ENCODE data around the gene PIGM.

Gene PIGM

GRCh38 chr1:159989581-159989980, 42.2 kb downstream of the PIGM start:
- H3K4me3 ChIP-seq (ENCODE audit: low read length): no peak overlapping the region
- TF ChIP-seq, protein P1, sequence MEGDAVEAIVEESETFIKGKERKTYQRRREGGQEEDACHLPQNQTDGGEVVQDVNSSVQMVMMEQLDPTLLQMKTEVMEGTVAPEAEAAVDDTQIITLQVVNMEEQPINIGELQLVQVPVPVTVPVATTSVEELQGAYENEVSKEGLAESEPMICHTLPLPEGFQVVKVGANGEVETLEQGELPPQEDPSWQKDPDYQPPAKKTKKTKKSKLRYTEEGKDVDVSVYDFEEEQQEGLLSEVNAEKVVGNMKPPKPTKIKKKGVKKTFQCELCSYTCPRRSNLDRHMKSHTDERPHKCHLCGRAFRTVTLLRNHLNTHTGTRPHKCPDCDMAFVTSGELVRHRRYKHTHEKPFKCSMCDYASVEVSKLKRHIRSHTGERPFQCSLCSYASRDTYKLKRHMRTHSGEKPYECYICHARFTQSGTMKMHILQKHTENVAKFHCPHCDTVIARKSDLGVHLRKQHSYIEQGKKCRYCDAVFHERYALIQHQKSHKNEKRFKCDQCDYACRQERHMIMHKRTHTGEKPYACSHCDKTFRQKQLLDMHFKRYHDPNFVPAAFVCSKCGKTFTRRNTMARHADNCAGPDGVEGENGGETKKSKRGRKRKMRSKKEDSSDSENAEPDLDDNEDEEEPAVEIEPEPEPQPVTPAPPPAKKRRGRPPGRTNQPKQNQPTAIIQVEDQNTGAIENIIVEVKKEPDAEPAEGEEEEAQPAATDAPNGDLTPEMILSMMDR (conservative IDR thresholded peaks at IDR 0.05; ENCODE audit: low read depth, low read length): no peak
- DNase-seq (ENCODE audit: low read depth): no peak

- DNase-seq (ENCODE audit: low read depth): no peak
- H3K4me3 ChIP-seq (ENCODE audit: low read length): no peak overlapping the region
- TF ChIP-seq, protein P1 (conservative IDR thresholded peaks at IDR 0.05; ENCODE audit: low read depth, low read length): no peak
Observed at GRCh38 chr1:159988006-159988405, 43.8 kb downstream of the PIGM start.

GRCh38 chr1:159987186-159987585, 44.6 kb downstream of the PIGM start:
- H3K4me3 ChIP-seq (ENCODE audit: low read length): no peak overlapping the region
- DNase-seq (ENCODE audit: low read depth): no peak
- TF ChIP-seq, protein P1 (conservative IDR thresholded peaks at IDR 0.05; ENCODE audit: low read depth, low read length): no peak

GRCh38 chr1:159986531-159986930, 45.3 kb downstream of the PIGM start:
- TF ChIP-seq, protein P1 (conservative IDR thresholded peaks at IDR 0.05; ENCODE audit: low read depth, low read length): no peak
- H3K4me3 ChIP-seq (ENCODE audit: low read length): no peak overlapping the region
- DNase-seq (ENCODE audit: low read depth): no peak

DNA sequence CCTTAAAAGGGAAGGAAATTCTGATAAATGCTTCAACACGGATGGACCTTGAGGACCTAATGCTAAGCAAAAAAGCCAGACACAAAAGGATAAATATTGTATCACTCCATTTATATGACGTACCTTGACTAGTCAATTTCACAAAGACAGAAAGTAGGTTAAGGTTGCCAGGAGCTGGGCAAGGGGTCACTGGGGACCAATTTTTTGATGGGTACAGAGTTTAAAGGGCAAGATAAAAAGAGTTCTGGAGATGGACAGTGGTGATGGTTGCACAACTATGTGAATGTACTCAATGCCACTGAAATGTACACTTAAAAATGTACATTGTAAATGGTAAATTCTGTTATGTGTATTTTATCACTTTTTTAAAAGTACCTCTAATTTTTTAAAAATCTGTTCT, 45.7 kb downstream of the PIGM start:
- no peak overlapping the region for H3K4me3 ChIP-seq (ENCODE audit: low read length)
- TF ChIP-seq, protein P1 (conservative IDR thresholded peaks at IDR 0.05; ENCODE audit: low read depth, low read length): no peak
- DNase-seq (ENCODE audit: low read depth): no peak

GRCh38 chr1:159985473-159985872, 46.3 kb downstream of the PIGM start:
- no peak for DNase-seq (ENCODE audit: low read depth)
- TF ChIP-seq, protein P1 (conservative IDR thresholded peaks at IDR 0.05; ENCODE audit: low read depth, low read length): no peak
- no peak overlapping the region for H3K4me3 ChIP-seq (ENCODE audit: low read length)

GRCh38 chr1:159983681-159984080, 48.1 kb downstream of the PIGM start:
- TF ChIP-seq, protein P1 (conservative IDR thresholded peaks at IDR 0.05; ENCODE audit: low read depth, low read length): no peak
- DNase-seq (ENCODE audit: low read depth): no peak
- H3K4me3 ChIP-seq (ENCODE audit: low read length): no peak overlapping the region

Data from retinal pigment epithelial cell (primary cell).